BLaER1 (cell line): Measurements from ENCODE around the gene CCNE1.

ENCODE experiments used
- H3K27ac ChIP-seq: shearing (Covaris generic); formaldehyde crosslinking; 2 replicates; pipeline ENCODE4 v1.8.1; 2022
- H3K27me3 ChIP-seq: shearing (Covaris generic); formaldehyde crosslinking; 2 replicates; pipeline ENCODE4 v1.8.1; 2022
- H3K36me3 ChIP-seq: shearing (Covaris generic); formaldehyde crosslinking; 2 replicates; pipeline ENCODE4 v1.8.1; 2022
- H3K4me1 ChIP-seq: shearing (Covaris generic); formaldehyde crosslinking; 2 replicates; pipeline ENCODE4 v1.8.1; 2022
- H3K4me2 ChIP-seq: shearing (Covaris generic); formaldehyde crosslinking; 2 replicates; pipeline ENCODE4 v1.8.1; 2022
- H3K4me3 ChIP-seq: shearing (Covaris generic); formaldehyde crosslinking; 2 replicates; pipeline ENCODE4 v1.8.1; 2022
- H3K9ac ChIP-seq: shearing (Covaris generic); formaldehyde crosslinking; 2 replicates; pipeline ENCODE4 v1.8.1; 2022
- H3K9me3 ChIP-seq: shearing (Covaris generic); formaldehyde crosslinking; 2 replicates; pipeline ENCODE4 v1.8.1; 2022
- H4K20me1 ChIP-seq: shearing (Covaris generic); formaldehyde crosslinking; 2 replicates; pipeline ENCODE4 v1.8.1; 2022
- Cebpa-rat ChIP-seq: shearing (Covaris generic); IDR thresholded peaks from 2 replicates; pipeline ENCODE4 v1.8.1; 2022

Gene CCNE1

GRCh38 chr19:29842471-29843179 lies 30.8 kb downstream of the CCNE1 start:
- Histone ChIP-seq H3K36me3 (no peaks in the 10 kb centered on the region), H4K20me1 (peaks cover 14% of the 10 kb centered on the region), H3K4me3 (no peak overlapping the region), H3K27me3 (peaks cover 53% of the 10 kb centered on the region), H3K4me2 (no peak overlapping the region), H3K27ac (no peak overlapping the region), H3K4me1 (peaks cover 31% of the 10 kb centered on the region), H3K9ac (no peak overlapping the region), H3K9me3 (no peaks in the 10 kb centered on the region)
- TF ChIP-seq Cebpa-rat, result no peak

- no peak overlapping the region for H3K9ac ChIP-seq
- H4K20me1 ChIP-seq, result peaks cover 14% of the 10 kb centered on the region
- peak overlapping the region; percentile 78 for H3K4me2 ChIP-seq
- no peaks in the 10 kb centered on the region for H3K36me3 ChIP-seq
- H3K9me3 ChIP-seq, result no peaks in the 10 kb centered on the region
- H3K4me1 ChIP-seq, result peaks cover 31% of the 10 kb centered on the region
- peaks cover 53% of the 10 kb centered on the region for H3K27me3 ChIP-seq
- TF ChIP-seq Cebpa-rat, result no peak
- no peak overlapping the region for H3K27ac ChIP-seq
- peak overlapping the region; percentile 77 for H3K4me3 ChIP-seq
These were observed 31.6 kb downstream of the CCNE1 start for GRCh38 chr19:29843180-29844051.

- no peaks in the 10 kb centered on the region for H3K36me3 ChIP-seq
- no peak overlapping the region for H3K27ac ChIP-seq
- peak overlapping the region; percentile 100 for H3K4me2 ChIP-seq
- peak overlapping the region; percentile 78 for H3K9ac ChIP-seq
- H3K9me3 ChIP-seq, result no peaks in the 10 kb centered on the region
- peaks cover 14% of the 10 kb centered on the region for H4K20me1 ChIP-seq
- peaks cover 42% of the 10 kb centered on the region for H3K27me3 ChIP-seq
- H3K4me3 ChIP-seq, result peak overlapping the region; percentile 77
- H3K4me1 ChIP-seq, result peaks cover 31% of the 10 kb centered on the region
- no peak for TF ChIP-seq Cebpa-rat
These were observed 33.2 kb downstream of the CCNE1 start for GRCh38 chr19:29844891-29845573.

- peak overlapping the region; percentile 77 for H3K4me3 ChIP-seq
- no peak for TF ChIP-seq Cebpa-rat
- no peak overlapping the region for H3K27ac ChIP-seq
- peaks cover 14% of the 10 kb centered on the region for H4K20me1 ChIP-seq
- H3K27me3 ChIP-seq, result peaks cover 36% of the 10 kb centered on the region
- H3K9ac ChIP-seq, result peak overlapping the region; percentile 78
- peak overlapping the region; percentile 100 for H3K4me2 ChIP-seq
- peaks cover 31% of the 10 kb centered on the region for H3K4me1 ChIP-seq
- no peaks in the 10 kb centered on the region for H3K36me3 ChIP-seq
- no peaks in the 10 kb centered on the region for H3K9me3 ChIP-seq
These were observed 33.9 kb downstream of the CCNE1 start for GRCh38 chr19:29845574-29846176.

- TF ChIP-seq Cebpa-rat, result no peak
- no peak overlapping the region for H3K27ac ChIP-seq
- peaks cover under 1% of the 10 kb centered on the region for H3K27me3 ChIP-seq
- H4K20me1 ChIP-seq, result peaks cover under 1% of the 10 kb centered on the region; the same call in 1 of the 2 replicates
- H3K4me1 ChIP-seq, result peaks cover 10% of the 10 kb centered on the region
- H3K4me2 ChIP-seq, result no peak overlapping the region
- no peaks in the 10 kb centered on the region for H3K9me3 ChIP-seq
- H3K9ac ChIP-seq, result no peak overlapping the region
- no peaks in the 10 kb centered on the region for H3K36me3 ChIP-seq
- no peak overlapping the region for H3K4me3 ChIP-seq
These were observed 37.4 kb downstream of the CCNE1 start for GRCh38 chr19:29849208-29849607.

- Histone ChIP-seq H3K36me3 (no peaks in the 10 kb centered on the region), H3K9ac (no peak overlapping the region), H4K20me1 (no peaks in the 10 kb centered on the region), H3K27ac (no peak overlapping the region), H3K9me3 (no peaks in the 10 kb centered on the region), H3K4me2 (no peak overlapping the region), H3K4me1 (peaks cover 7% of the 10 kb centered on the region), H3K4me3 (no peak overlapping the region), H3K27me3 (no peaks in the 10 kb centered on the region)
- TF ChIP-seq Cebpa-rat, result no peak
These were observed 38.7 kb downstream of the CCNE1 start for GRCh38 chr19:29850482-29850881.

- Histone ChIP-seq H3K9ac (no peak overlapping the region), H3K27ac (no peak overlapping the region), H4K20me1 (no peaks in the 10 kb centered on the region), H3K4me3 (no peak overlapping the region), H3K4me1 (no peaks in the 10 kb centered on the region), H3K9me3 (no peaks in the 10 kb centered on the region), H3K27me3 (no peaks in the 10 kb centered on the region), H3K4me2 (no peak overlapping the region), H3K36me3 (no peaks in the 10 kb centered on the region)
- no peak for TF ChIP-seq Cebpa-rat
These were observed 40.2 kb downstream of the CCNE1 start for GRCh38 chr19:29851769-29852521.

GRCh38 chr19:29854033-29854432 lies 42.2 kb downstream of the CCNE1 start:
- H3K36me3 ChIP-seq, result no peaks in the 10 kb centered on the region

GRCh38 chr19:29855087-29855486 lies 43.3 kb downstream of the CCNE1 start:
- no peaks in the 10 kb centered on the region for H3K9me3 ChIP-seq
- no peak overlapping the region for H3K27ac ChIP-seq
- H3K27me3 ChIP-seq, result no peaks in the 10 kb centered on the region
- H3K36me3 ChIP-seq, result no peaks in the 10 kb centered on the region
- H4K20me1 ChIP-seq, result no peaks in the 10 kb centered on the region
- no peak for TF ChIP-seq Cebpa-rat
- no peak overlapping the region for H3K9ac ChIP-seq
- no peak overlapping the region for H3K4me2 ChIP-seq
- no peak overlapping the region for H3K4me3 ChIP-seq
- no peaks in the 10 kb centered on the region; the same call in 1 of the 2 replicates for H3K4me1 ChIP-seq

More at GRCh38 chr19:29854033-29854432, 42.2 kb downstream of the CCNE1 start:
- Histone ChIP-seq H3K4me3 (no peak overlapping the region), H3K27ac (no peak overlapping the region), H3K9me3 (no peaks in the 10 kb centered on the region), H3K9ac (no peak overlapping the region), H4K20me1 (no peaks in the 10 kb centered on the region), H3K4me2 (no peak overlapping the region), H3K4me1 (no peaks in the 10 kb centered on the region; the same call in 1 of the 2 replicates), H3K27me3 (no peaks in the 10 kb centered on the region)
- no peak for TF ChIP-seq Cebpa-rat
